ENCODE results near the gene UBA1. TPM values are rescaled to one million over a fixed set of nuclear protein-coding genes. Genes with fewer than 3 reads are reported as not detected.

UBA1 gene
- total RNA-seq, 4 donors from 2014 or later = 72.9 to 187 (median 149) TPM

- H3K27ac ChIP-seq = no peak overlapping the region
- DNase-seq = no peak
Measured at GRCh38 chrX:47178337-47178736, 15.3 kb upstream of the UBA1 start.

GRCh38 chrX:47179221-47179927, 14.3 kb upstream of the UBA1 start:
- H3K36me3 ChIP-seq = no peaks in the 10 kb centered on the region
- no peak for DNase-seq
- no peaks in the 10 kb centered on the region for H3K4me1 ChIP-seq
- no peaks in the 10 kb centered on the region for H3K9me3 ChIP-seq
- no peak overlapping the region for H3K27ac ChIP-seq
- TF ChIP-seq POLR2A (IDR thresholded peaks at IDR 0.05) = no peak
- no peak for TF ChIP-seq CTCF (IDR thresholded peaks at IDR 0.05)
- H3K27me3 ChIP-seq = no peaks in the 10 kb centered on the region
- no peak overlapping the region for H3K4me3 ChIP-seq
- intact Hi-C loops (cut with DNase I; ENCODE audit: low total_unique reads) = no loop called here

More at GRCh38 chrX:47178337-47178736, 15.3 kb upstream of the UBA1 start:
- H3K4me3 ChIP-seq = no peak overlapping the region
- intact Hi-C loops (cut with DNase I; ENCODE audit: low total_unique reads) = no loop called here
- no peaks in the 10 kb centered on the region for H3K36me3 ChIP-seq
- no peaks in the 10 kb centered on the region for H3K4me1 ChIP-seq
- no peak for TF ChIP-seq CTCF (IDR thresholded peaks at IDR 0.05)
- no peak for TF ChIP-seq POLR2A (IDR thresholded peaks at IDR 0.05)
- no peaks in the 10 kb centered on the region for H3K9me3 ChIP-seq
- no peaks in the 10 kb centered on the region for H3K27me3 ChIP-seq

- intact Hi-C loops (cut with DNase I; ENCODE audit: low total_unique reads) = no loop called here
- no peak for TF ChIP-seq CTCF (IDR thresholded peaks at IDR 0.05)
- no peak for TF ChIP-seq POLR2A (IDR thresholded peaks at IDR 0.05)
- DNase-seq = no peak
- no peak overlapping the region for H3K4me3 ChIP-seq
- H3K9me3 ChIP-seq = no peaks in the 10 kb centered on the region
- H3K27me3 ChIP-seq = no peaks in the 10 kb centered on the region
- H3K36me3 ChIP-seq = no peaks in the 10 kb centered on the region
- no peaks in the 10 kb centered on the region for H3K4me1 ChIP-seq
- H3K27ac ChIP-seq = no peak overlapping the region
Measured at GRCh38 chrX:47179928-47180255, 13.7 kb upstream of the UBA1 start.

GRCh38 chrX:47180346-47180745, 13.3 kb upstream of the UBA1 start:
- no peak for DNase-seq
- Histone ChIP-seq H3K4me1 (no peaks in the 10 kb centered on the region), H3K27me3 (no peaks in the 10 kb centered on the region), H3K27ac (no peak overlapping the region), H3K36me3 (no peaks in the 10 kb centered on the region), H3K4me3 (no peak overlapping the region), H3K9me3 (no peaks in the 10 kb centered on the region)
- TF ChIP-seq POLR2A (IDR thresholded peaks at IDR 0.05) = no peak
- no peak for TF ChIP-seq CTCF (IDR thresholded peaks at IDR 0.05)
- intact Hi-C loops (cut with DNase I; ENCODE audit: low total_unique reads) = no loop called here

GRCh38 chrX:47181301-47181700, 12.3 kb upstream of the UBA1 start:
- no peak overlapping the region for H3K27ac ChIP-seq
- DNase-seq = no peak
- H3K27me3 ChIP-seq = no peaks in the 10 kb centered on the region
- intact Hi-C loops (cut with DNase I; ENCODE audit: low total_unique reads) = no loop called here
- H3K4me3 ChIP-seq = no peak overlapping the region
- H3K9me3 ChIP-seq = no peaks in the 10 kb centered on the region
- H3K36me3 ChIP-seq = no peaks in the 10 kb centered on the region
- no peak for TF ChIP-seq CTCF (IDR thresholded peaks at IDR 0.05)
- no peak for TF ChIP-seq POLR2A (IDR thresholded peaks at IDR 0.05)
- H3K4me1 ChIP-seq = no peaks in the 10 kb centered on the region

Data from uterus (tissue), 4 donors.